ENCODE results near the gene PDE11A.

DNA sequence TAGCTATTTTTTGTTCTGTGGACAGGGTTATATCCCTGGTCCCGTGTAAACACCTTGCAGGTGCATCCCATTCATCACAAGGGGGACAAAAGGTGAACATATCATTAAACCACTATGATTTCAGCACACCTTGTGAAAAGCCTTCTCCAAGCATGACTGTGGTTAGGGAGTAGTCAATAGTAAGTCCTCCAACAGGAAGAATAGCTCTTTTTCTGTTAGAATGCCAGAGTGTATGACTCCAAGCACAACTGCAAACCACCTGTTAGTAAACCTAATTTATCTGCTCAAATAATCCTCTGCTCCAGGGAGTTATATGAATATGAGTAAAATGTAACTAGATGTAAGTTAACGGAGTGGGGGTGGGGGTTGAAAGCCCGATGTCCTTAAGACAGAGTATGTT is 439.5 kb downstream of the PDE11A start:
- no peak for TF ChIP-seq POLR2A (IDR thresholded peaks at IDR 0.05)
- TF ChIP-seq, protein P1, sequence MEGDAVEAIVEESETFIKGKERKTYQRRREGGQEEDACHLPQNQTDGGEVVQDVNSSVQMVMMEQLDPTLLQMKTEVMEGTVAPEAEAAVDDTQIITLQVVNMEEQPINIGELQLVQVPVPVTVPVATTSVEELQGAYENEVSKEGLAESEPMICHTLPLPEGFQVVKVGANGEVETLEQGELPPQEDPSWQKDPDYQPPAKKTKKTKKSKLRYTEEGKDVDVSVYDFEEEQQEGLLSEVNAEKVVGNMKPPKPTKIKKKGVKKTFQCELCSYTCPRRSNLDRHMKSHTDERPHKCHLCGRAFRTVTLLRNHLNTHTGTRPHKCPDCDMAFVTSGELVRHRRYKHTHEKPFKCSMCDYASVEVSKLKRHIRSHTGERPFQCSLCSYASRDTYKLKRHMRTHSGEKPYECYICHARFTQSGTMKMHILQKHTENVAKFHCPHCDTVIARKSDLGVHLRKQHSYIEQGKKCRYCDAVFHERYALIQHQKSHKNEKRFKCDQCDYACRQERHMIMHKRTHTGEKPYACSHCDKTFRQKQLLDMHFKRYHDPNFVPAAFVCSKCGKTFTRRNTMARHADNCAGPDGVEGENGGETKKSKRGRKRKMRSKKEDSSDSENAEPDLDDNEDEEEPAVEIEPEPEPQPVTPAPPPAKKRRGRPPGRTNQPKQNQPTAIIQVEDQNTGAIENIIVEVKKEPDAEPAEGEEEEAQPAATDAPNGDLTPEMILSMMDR (IDR thresholded peaks at IDR 0.05 in 4 of 5, conservative IDR thresholded peaks at IDR 0.05 in 1 of 5) = no peak
